Tibial artery (tissue), 4 donors: Measurements from ENCODE around the gene STK11IP.

Experiments
- DNase-seq, 2 donors: peaks; one replicate each; pipeline ENCODE4 v3.0.0-alpha.2; 2019
- H3K27ac ChIP-seq, 2 donors: fragments of 200-600 bp; sonication (generic) in 1 of 2; 1 replicate in 1 of 2; 2 replicates in 1 of 2; pipeline ENCODE4 v1.5.1; 2018 to 2019; ENCODE audit warnings: mild to moderate bottlenecking in 1 of 2
- H3K27me3 ChIP-seq, 2 donors: fragments of 200-600 bp; sonication (generic) in 1 of 2; one replicate each; pipeline versions ENCODE4 v1.5.1 to v1.6.0; 2016 to 2019
- H3K36me3 ChIP-seq, 3 donors: fragments of 200-600 bp; sonication (generic) in 2 of 3; one replicate each; pipeline ENCODE4 v1.5.1; 2016 to 2019; ENCODE audit warnings: mild to moderate bottlenecking in 2 of 3
- H3K4me1 ChIP-seq, 4 donors: fragments of 200-600 bp; sonication (generic) in 2 of 4; 1 replicate in 3 of 4; 2 replicates in 1 of 4; pipeline ENCODE4 v1.5.1; 2016 to 2019
- H3K4me3 ChIP-seq, 2 donors: fragments of 200-600 bp; sonication (generic) in 1 of 2; 1 replicate in 1 of 2; 2 replicates in 1 of 2; pipeline ENCODE4 v1.5.1; 2018 to 2019; ENCODE audit warnings: mild to moderate bottlenecking in 2 of 2
- H3K9me3 ChIP-seq, 3 donors: fragments of 200-600 bp; sonication (generic) in 1 of 3; one replicate each; pipeline ENCODE4 v1.5.1; 2016 to 2019
- intact Hi-C: fragments of 100-400 bp; cut with DNase I; formaldehyde crosslinking; loops from one replicate; pipeline ENCODE4 v1.15.0; 2023; ENCODE audit warnings: low total_unique reads
- TF ChIP-seq, protein P1 (sequence below), 2 experiments: fragments of 200-600 bp in 1 of 2; fragments of 450-650 bp in 1 of 2; IDR thresholded peaks; one replicate each; pipeline ENCODE4 v1.5.1; 2017 to 2019; ENCODE audit warnings: antibody characterized with exemption in 2 of 2, mild to moderate bottlenecking in 1 of 2, moderate library complexity in 1 of 2

STK11IP gene

DNA sequence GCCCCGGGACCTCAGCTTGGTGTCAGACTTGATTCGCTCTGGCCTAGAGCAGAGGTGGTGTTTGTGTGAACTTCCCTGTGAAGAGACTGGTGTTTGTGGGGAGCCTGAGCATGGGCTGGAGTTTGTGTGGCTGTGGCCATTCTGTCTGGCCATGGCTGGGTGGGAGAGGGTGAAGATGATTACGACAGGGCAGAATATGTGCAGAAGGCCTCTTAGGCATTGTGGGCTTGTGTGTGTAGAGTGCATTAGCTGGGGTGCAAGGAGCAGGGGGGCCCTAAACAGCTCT lies 36.8 kb upstream of the STK11IP start:
- Histone ChIP-seq H3K36me3 (peaks cover 5 to 86% (median 33%) of the 10 kb centered on the region in 3 donors), H3K27ac (no peak overlapping the region), H3K4me1 (no peaks in the 10 kb centered on the region), H3K27me3 (no peaks in the 10 kb centered on the region), H3K4me3 (no peak overlapping the region), H3K9me3 (no peaks in the 10 kb centered on the region)
- DNase-seq, result no peak
- intact Hi-C loops, result no loop called here
- TF ChIP-seq, protein P1, sequence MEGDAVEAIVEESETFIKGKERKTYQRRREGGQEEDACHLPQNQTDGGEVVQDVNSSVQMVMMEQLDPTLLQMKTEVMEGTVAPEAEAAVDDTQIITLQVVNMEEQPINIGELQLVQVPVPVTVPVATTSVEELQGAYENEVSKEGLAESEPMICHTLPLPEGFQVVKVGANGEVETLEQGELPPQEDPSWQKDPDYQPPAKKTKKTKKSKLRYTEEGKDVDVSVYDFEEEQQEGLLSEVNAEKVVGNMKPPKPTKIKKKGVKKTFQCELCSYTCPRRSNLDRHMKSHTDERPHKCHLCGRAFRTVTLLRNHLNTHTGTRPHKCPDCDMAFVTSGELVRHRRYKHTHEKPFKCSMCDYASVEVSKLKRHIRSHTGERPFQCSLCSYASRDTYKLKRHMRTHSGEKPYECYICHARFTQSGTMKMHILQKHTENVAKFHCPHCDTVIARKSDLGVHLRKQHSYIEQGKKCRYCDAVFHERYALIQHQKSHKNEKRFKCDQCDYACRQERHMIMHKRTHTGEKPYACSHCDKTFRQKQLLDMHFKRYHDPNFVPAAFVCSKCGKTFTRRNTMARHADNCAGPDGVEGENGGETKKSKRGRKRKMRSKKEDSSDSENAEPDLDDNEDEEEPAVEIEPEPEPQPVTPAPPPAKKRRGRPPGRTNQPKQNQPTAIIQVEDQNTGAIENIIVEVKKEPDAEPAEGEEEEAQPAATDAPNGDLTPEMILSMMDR (IDR thresholded peaks at IDR 0.05), result no peak

DNA sequence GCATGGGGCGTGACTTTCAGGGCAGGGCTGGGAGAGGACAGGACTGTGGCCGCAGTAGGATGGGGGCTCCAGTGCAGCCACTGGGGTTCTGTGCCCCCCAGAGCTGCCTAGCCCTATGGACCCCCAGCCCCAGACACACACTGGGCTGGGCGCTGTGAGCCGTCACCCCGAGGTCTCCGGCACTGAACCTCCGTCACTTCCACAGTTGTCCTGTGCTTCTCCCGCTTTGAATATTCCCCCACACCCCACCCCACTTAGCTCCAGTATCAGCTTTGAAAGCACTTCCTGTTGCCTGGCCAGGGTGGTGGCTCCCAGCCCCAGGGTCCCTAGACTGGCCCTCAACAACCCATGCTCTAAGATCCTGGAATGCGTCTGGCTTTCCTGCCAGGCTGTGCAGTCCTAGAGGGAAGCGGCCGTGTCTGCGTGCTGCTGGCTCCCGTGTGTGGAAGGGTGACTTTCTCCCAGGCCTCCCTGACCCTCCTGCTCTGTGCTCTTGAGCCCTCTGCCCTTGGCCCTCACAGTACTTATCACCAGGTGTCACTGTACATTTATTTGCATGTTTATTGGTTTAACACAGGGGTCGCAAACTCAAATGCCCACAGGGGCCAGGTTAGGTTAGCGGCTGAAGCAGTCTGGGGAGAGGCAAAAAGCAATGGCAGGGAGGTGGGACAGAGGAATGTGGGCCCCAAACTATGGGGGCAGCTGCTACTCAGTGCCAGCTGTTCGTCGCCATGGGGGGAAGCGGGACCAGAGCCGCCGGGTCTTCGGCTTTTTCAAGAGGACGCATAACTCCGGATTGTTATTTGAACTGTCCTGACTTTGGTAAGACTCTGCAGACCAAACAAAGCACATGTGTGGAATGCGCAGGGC lies 36.2 kb upstream of the STK11IP start:
- Histone ChIP-seq H3K4me3 (no peak overlapping the region), H3K27ac (no peak overlapping the region), H3K9me3 (no peaks in the 10 kb centered on the region), H3K4me1 (no peaks in the 10 kb centered on the region), H3K27me3 (no peaks in the 10 kb centered on the region), H3K36me3 (peaks cover 5 to 86% (median 27%) of the 10 kb centered on the region in 3 donors)
- TF ChIP-seq, protein P1 (IDR thresholded peaks at IDR 0.05), result no peak
- no peak for DNase-seq
- intact Hi-C loops, result no loop called here

DNA sequence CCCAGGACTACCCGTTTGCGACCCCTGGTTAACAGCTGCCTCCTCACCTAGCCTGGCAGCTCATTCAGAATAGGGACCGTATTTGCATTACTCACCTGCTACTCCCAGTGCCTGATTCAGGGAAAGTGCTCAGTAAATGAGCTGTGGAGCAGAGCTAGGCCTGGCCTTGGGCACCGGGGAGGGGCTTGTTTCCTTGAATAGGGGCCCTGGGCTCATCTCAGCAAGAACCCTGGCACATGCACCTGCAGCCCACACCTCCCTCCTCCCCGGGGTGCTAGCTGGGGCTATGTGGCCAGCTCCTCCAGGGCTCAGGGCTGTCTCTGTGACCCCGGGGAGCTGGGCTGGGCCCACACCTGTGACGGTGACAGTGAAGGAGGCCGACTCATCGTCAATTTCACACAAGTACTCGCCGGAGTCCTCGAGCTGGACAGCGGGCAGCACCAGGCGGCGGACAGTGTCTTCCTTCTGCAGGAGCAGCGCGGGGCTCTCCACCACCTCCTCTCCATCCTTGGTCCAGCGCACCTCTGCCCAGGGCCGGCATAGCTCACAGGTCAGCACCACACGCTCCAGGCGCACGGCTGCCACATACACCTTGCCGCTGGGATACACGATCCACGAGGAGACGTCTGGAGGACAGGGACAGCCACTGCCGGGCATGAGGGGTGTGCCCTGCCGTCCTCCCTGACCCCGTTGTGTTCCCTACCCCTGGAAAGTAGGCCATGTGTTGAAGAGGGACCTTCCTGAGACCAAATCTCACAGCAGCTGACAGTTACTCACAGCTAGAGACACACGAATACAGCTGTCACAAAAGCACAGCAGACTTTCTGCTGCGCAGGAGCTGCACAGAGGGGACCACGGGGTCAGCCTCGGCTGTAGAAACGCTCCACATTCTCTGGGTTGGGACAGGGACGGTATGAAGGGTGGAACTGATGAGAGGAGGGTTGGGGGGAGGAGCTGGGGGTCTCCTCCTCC lies 35.3 kb upstream of the STK11IP start:
- no peaks in the 10 kb centered on the region for H3K27me3 ChIP-seq
- intact Hi-C loops, result no loop called here
- TF ChIP-seq, protein P1 (IDR thresholded peaks at IDR 0.05), result no peak

DNA sequence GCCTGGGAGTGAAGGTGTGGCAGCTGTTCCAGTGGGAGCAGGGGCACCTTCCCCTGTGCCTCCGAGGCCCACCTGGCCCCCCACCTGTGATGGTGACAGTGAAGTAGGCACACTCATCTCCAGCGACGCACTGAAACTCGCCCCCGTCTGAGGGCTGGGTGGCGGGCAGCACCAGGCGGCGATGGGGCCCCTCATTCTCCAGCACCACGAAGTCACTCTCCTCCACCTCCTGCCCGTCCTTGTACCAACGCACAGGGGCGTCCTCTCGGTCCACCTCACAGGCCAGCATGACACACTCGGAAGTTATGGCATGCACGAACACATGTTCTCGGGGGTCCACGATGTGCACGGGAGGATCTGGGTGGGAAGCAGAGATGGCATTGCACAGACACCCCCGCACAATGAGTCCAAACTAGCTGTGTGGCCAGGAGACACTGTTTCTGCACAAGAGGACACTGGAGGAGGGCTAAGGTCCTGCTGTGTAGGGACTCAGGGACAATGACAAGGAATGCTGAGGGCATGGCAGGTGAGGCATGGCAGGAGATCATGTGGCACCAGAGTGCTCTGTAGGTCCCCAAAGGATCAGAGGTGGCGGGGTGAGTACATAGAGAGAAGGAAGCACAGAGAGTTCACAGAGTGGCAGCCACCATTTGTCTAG lies 34.3 kb upstream of the STK11IP start:
- Histone ChIP-seq H3K27ac (no peak overlapping the region), H3K4me1 (no peaks in the 10 kb centered on the region), H3K36me3 (peaks cover 5 to 84% (median 27%) of the 10 kb centered on the region in 3 donors), H3K27me3 (no peaks in the 10 kb centered on the region), H3K9me3 (no peaks in the 10 kb centered on the region), H3K4me3 (no peak overlapping the region)
- intact Hi-C loops, result no loop called here
- DNase-seq, result no peak
- TF ChIP-seq, protein P1 (IDR thresholded peaks at IDR 0.05), result no peak

More for the DNA sequence above, 35.3 kb upstream of the STK11IP start:
- DNase-seq, result no peak
- H3K4me3 ChIP-seq, result no peak overlapping the region
- H3K36me3 ChIP-seq, result peaks cover 5 to 86% (median 27%) of the 10 kb centered on the region in 3 donors
- no peaks in the 10 kb centered on the region for H3K9me3 ChIP-seq
- H3K27ac ChIP-seq, result no peak overlapping the region
- no peaks in the 10 kb centered on the region for H3K4me1 ChIP-seq
